Measurements from ENCODE around the gene SERPINB5. TPM values are rescaled to one million over a fixed set of nuclear protein-coding genes. Genes with fewer than 3 reads are reported as not detected.

Gene SERPINB5
- total RNA-seq, 1 experiment from 2014 or later: not detected

- intact Hi-C loops (cut with micrococcal nuclease; ENCODE audit: unreplicated experiment) (no loop called here), in situ Hi-C loops (cut with HindIII; ENCODE audit: low pct_unique_long_range_greater_than_20kb, low sequenced_read_pairs) (no loop called here)
- no peaks in the 10 kb centered on the region for H3K9me3 ChIP-seq (ENCODE audit: control insufficient read depth, insufficient read depth, low read depth, low read length)
- CTCF ChIA-PET: no interaction called here
- BruUV-seq (replicated peaks): no TSS peak
- no peaks in the 10 kb centered on the region for H3K27me3 ChIP-seq (ENCODE audit: control insufficient read depth, insufficient read depth, low read length)
- no peak overlapping the region for H3K27ac ChIP-seq (ENCODE audit: low read length)
- H3K4me1 ChIP-seq (ENCODE audit: control insufficient read depth, insufficient read depth, low read length): no peaks in the 10 kb centered on the region
- POLR2A ChIA-PET: no interaction called here
- no peaks in the 10 kb centered on the region for H3K36me3 ChIP-seq (ENCODE audit: control insufficient read depth, insufficient read depth, low read length)
- TF ChIP-seq CTCF (IDR thresholded peaks at IDR 0.05) (no peak), POLR2AphosphoS5 (IDR thresholded peaks at IDR 0.05; ENCODE audit: low read depth, low read length) (no peak), REST (IDR thresholded peaks at IDR 0.05; ENCODE audit: insufficient read depth in 1 of 2, low read depth in 2 of 2, low read length in 1 of 2) (no peak), SIN3A (IDR thresholded peaks at IDR 0.05; ENCODE audit: borderline replicate concordance, insufficient read depth, low read depth, low read length) (no peak), TCF7L2 (IDR thresholded peaks at IDR 0.05; ENCODE audit: low read depth, low read length) (no peak)
- no peak for DNase-seq (ENCODE audit: low read depth, low spot score)
- no peak for ATAC-seq
- H3K4me3 ChIP-seq (ENCODE audit: low read depth in 2 of 2, low read length in 2 of 2): no peak overlapping the region
Observed at GRCh38 chr18:63443829-63444228, 32.9 kb upstream of the SERPINB5 start.

- Histone ChIP-seq H3K36me3 (ENCODE audit: control insufficient read depth, insufficient read depth, low read length) (no peaks in the 10 kb centered on the region), H3K9me3 (ENCODE audit: control insufficient read depth, insufficient read depth, low read depth, low read length) (no peaks in the 10 kb centered on the region), H3K4me1 (ENCODE audit: control insufficient read depth, insufficient read depth, low read length) (no peaks in the 10 kb centered on the region), H3K4me3 (ENCODE audit: low read depth in 2 of 2, low read length in 2 of 2) (no peak overlapping the region), H3K27ac (ENCODE audit: low read length) (no peak overlapping the region), H3K27me3 (ENCODE audit: control insufficient read depth, insufficient read depth, low read length) (no peaks in the 10 kb centered on the region)
- DNase-seq (ENCODE audit: low read depth, low spot score): no peak
- POLR2A ChIA-PET: no interaction called here
- intact Hi-C loops (cut with micrococcal nuclease; ENCODE audit: unreplicated experiment) (no loop called here), in situ Hi-C loops (cut with HindIII; ENCODE audit: low pct_unique_long_range_greater_than_20kb, low sequenced_read_pairs) (no loop called here)
- no peak for ATAC-seq
- BruUV-seq (replicated peaks): no TSS peak
- no peak for TF ChIP-seq REST (IDR thresholded peaks at IDR 0.05; ENCODE audit: insufficient read depth in 1 of 2, low read depth in 2 of 2, low read length in 1 of 2)
- CTCF ChIA-PET: no interaction called here
Observed at GRCh38 chr18:63444580-63444979, 32.2 kb upstream of the SERPINB5 start.
